Measurements from ENCODE around the gene SLC45A3.
"Not testable (repeated sequence)": the region's sequence is repeated elsewhere in the genome, so short reads cannot be mapped to it uniquely, and the experiment has no call there.

DNA sequence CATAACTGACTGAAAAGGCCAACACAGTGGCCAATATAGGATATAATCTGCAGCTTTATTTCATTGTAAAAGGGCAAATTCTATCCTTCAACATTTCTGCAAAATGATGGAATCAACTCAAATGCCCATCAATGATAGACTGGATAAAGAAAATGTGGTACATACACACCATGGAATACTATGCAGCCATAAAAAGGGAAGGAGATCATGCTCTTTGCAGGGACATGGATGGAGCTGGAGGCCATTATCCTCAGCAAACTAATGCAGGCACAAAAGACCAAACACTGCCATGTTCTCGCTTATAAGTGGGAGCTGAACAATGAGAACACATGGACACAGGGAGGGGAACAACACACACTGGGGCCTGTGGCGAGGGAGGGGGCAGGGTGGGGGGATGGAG, 40.4 kb upstream of the SLC45A3 start:
- TF ChIP-seq, protein P1, sequence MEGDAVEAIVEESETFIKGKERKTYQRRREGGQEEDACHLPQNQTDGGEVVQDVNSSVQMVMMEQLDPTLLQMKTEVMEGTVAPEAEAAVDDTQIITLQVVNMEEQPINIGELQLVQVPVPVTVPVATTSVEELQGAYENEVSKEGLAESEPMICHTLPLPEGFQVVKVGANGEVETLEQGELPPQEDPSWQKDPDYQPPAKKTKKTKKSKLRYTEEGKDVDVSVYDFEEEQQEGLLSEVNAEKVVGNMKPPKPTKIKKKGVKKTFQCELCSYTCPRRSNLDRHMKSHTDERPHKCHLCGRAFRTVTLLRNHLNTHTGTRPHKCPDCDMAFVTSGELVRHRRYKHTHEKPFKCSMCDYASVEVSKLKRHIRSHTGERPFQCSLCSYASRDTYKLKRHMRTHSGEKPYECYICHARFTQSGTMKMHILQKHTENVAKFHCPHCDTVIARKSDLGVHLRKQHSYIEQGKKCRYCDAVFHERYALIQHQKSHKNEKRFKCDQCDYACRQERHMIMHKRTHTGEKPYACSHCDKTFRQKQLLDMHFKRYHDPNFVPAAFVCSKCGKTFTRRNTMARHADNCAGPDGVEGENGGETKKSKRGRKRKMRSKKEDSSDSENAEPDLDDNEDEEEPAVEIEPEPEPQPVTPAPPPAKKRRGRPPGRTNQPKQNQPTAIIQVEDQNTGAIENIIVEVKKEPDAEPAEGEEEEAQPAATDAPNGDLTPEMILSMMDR (IDR thresholded peaks at IDR 0.05): not testable (repeated sequence)
- not testable (repeated sequence) for TF ChIP-seq POLR2A (IDR thresholded peaks at IDR 0.05)
